Measurements from ENCODE around the gene KRTAP10-6. TPM values are rescaled to one million over a fixed set of nuclear protein-coding genes. Genes with fewer than 3 reads are reported as not detected.

The KRTAP10-6 gene
- not detected for total RNA-seq

DNA sequence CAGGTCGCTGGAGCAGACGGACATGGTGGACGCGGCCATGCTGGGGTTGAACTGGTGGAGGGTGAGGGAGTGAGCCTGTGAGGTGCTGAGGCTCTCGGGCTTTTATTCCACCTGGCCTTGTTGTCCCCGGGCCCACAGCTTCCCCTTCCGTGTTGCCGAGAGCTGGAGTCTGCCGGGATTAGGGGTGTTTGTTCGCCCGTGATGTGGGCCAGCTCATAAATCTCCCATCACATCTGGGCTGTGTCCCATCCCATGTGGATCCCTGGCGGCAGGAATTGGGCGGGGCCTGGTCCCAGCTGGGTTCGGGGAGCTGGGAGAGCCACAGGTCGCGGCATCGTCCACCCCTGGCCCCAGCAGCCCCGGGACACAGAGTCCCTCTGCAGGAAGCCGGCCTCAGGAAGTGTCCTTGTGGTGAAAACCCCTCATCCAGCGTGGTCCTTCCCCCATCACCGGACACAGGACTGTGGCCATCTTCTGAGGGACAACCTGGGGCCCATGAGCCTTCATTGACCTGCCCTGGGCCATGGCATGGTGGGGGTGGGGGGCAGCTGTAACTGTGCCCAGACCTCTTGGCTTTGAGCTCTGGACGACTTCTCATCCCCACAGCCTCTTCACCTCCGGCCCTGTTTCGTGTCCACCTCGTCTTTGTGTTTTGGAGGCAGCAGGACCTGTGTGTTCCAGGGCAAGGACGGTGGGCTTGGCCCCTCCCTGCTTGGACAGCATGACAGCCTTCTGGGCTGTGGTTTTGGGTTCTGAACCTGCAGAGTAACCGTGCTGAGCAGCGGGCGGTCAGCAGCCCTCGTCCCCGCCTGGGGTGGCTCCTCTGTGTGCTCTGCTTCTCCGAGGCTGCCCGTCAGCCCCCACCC is at the start of gene KRTAP10-6:
KRTAP10-6 (minus strand) TSS at position 60 of the 866 bp plus-strand sequence; CDS start at position 39, 21 bp downstream.

DNA sequence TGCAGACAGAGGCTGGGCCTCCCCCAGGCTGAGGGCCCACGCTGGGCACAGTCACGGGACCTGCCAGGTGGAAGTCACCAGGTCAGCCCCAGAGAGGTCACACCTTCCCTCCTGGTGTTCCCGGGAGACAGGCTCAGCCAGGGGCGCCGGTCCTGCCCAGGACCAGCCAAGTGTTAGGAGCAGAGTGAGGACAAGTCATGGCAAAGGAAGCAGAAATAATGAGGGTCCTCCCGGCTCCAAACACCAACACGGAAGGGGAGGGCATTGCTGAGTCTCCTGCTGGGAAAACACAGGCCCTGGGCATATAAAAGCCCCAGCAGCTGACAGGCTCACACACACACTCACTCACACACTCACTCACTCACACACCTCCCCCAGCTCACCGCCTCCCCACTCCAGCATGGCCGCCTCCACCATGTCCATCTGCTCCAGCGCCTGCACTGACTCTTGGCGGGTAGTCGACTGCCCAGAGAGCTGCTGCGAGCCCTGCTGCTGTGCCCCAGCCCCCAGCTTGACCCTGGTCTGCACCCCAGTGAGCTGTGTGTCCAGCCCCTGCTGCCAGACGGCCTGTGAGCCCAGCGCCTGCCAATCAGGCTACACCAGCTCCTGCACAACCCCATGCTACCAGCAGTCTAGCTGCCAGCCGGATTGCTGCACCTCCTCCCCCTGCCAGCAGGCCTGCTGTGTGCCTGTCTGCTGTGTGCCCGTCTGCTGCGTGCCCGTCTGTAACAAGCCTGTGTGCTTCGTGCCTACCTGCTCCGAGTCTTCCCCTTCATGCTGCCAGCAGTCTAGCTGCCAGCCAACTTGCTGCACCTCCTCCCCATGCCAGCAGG is 44.9 kb upstream of the KRTAP10-6 start, which contains the start of gene KRTAP10-10:
KRTAP10-10 (plus strand) TSS at position 339 of the 833 bp plus-strand sequence; CDS start at position 401, 62 bp downstream.

DNA sequence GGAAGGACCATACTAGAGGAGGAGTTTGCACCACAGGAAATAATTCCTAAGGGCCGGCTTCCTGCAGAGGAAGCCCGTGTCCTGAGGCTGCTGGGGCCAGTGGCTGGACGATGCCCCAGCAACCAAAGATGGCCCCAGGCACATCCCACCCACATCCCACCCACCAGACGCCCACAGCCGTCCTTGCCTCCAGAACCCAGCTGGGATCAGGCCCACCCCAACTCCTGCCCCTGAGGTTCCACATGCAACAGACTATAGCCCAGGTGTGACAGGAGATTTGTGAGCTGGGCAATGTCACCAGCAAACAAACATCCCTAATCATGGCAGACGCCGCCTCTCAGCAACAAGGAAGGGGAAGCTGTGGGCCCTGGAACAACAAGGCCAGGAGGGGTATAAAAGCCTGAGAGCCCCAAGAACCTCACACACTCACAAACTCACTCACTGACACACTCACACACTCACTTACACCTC is 34.4 kb upstream of the KRTAP10-6 start, which contains the start of gene KRTAP10-9:
KRTAP10-9 (plus strand) TSS at position 421 of the 471 bp plus-strand sequence. CDS start 79 bp downstream, outside the sequence.

DNA sequence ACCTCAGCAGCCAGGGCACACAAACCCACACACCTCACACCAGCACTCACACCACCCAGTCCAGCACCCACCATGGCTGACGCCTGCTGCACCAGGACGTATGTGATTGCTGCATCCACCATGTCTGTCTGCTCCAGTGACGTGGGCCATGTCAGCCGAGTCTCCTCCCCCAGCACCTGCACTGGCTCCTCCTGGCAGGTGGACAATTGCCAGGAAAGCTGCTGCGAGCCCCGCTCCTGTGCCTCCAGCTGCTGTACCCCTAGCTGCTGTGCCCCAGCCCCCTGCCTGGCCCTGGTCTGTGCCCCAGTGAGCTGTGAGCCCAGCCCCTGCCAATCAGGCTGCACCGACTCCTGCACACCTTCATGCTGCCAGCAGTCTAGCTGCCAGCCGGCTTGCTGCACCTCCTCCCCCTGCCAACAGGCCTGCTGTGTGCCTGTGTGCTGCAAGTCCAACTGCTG is 19.8 kb upstream of the KRTAP10-6 start, which contains the start of gene KRTAP10-8:
KRTAP10-8 (plus strand) TSS at position 51 of the 458 bp plus-strand sequence; CDS start at position 73, 22 bp downstream.

DNA sequence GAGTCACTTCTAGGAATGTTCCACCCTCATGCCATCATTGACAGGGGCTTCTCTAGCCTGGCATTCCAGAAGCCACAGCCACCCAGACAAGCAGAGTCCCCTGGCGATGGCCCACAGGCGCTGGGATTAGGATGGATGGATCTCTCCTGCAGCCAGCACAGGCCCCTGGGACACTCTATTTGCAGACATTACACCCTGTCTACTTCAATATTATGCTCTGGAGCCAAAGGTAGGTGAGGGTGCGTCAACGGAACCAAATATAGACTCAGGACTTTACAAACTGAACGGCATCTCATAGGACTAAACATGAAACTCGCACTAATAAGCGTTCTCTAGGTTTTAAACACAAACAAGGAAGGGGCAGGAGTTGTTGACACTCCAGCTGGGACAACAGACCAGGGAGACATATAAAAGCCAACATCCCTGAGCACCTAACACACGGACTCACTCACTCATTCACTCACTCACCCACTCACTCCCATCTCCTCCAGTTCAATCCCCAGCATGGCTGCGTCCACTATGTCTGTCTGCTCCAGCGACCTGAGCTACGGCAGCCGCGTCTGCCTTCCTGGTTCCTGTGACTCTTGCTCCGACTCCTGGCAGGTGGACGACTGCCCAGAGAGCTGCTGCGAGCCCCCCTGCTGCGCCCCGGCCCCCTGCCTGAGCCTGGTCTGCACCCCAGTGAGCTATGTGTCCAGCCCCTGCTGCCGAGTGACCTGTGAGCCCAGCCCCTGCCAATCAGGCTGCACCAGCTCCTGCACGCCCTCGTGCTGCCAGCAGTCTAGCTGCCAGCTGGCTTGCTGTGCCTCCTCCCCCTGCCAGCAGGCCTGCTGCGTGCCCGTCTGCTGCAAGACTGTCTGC is 8.0 kb upstream of the KRTAP10-6 start, which contains the start of gene KRTAP10-7:
KRTAP10-7 (plus strand) TSS at position 480 of the 861 bp plus-strand sequence; CDS start at position 505, 25 bp downstream.

DNA sequence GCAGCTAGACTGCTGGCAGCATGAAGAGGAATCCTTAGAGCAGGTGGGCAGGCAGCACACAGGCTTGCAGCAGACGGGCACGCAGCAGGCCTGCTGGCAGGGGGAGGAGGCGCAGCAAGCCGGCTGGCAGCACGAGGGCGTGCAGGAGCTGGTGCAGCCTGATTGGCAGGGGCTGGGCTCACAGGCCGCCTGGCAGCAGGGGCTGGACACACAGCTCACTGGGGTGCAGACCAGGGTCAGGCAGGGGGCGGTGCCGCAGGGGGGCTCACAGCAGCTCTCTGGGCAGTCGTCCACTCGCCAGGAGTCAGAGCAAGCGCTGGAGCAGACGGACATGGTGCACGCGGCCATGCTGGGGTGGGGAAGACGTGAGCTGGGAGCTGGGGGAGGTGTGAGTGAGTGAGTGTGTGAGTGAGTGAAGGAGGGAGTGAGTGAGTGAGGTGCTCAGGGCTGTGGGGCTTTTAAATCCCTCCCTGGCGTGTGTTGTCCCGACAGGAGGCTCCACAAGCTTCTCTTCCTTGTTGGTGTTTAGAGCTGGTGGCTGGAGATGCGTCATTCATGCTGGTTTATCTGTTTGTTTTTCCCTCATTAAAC is 12.0 kb downstream of the KRTAP10-6 start, which contains the start of gene KRTAP10-5:
KRTAP10-5 (minus strand) TSS at position 374 of the 591 bp plus-strand sequence; CDS start at position 348, 26 bp downstream.

DNA sequence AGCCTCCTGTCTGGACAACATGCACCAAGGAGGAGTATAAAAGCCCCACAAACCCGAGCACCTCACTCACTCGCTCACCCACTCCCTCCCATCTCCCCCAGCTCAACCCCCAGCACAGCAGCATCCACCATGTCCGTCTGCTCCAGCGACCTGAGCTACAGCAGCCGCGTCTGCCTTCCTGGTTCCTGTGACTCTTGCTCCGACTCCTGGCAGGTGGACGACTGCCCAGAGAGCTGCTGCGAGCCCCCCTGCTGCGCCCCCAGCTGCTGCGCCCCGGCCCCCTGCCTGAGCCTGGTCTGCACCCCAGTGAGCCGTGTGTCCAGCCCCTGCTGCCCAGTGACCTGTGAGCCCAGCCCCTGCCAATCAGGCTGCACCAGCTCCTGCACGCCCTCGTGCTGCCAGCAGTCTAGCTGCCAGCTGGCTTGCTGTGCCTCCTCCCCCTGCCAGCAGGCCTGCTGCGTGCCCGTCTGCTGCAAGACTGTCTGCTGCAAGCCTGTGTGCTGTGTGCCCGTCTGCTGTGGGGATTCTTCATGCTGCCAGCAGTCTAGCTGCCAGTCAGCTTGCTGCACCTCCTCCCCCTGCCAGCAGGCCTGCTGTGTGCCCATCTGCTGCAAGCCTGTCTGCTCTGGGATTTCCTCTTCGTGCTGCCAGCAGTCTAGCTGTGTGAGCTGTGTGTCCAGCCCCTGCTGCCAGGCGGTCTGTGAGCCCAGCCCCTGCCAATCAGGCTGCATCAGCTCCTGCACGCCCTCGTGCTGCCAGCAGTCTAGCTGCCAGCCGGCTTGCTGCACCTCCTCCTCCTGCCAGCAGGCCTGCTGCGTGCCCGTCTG is 18.5 kb downstream of the KRTAP10-6 start, which contains the start of gene KRTAP10-4:
KRTAP10-4 (plus strand) TSS at position 100 of the 827 bp plus-strand sequence; CDS start at position 130, 30 bp downstream.

DNA sequence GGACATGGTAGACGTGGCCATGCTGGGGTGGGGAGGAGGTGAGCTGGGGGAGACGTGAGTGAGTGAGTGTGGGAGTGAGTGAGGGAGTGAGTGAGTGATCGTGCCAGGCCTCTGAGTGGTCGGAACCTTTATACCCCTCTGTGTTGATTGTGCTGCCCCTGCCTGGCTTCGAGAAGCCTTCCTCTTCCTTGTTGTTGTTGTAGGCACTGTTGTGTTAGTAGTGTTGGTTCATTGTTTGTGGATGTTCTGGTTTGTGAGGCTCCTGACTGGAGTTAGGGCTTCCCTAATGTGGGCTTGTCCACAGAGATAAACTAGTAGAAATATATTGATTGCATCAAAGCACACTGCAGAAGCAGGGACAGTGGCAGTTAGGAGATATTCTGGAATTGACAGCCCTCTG is 33.6 kb downstream of the KRTAP10-6 start, which contains the start of gene KRTAP10-3:
KRTAP10-3 (minus strand) TSS at position 101 of the 400 bp plus-strand sequence; CDS start at position 21, 80 bp downstream.

DNA sequence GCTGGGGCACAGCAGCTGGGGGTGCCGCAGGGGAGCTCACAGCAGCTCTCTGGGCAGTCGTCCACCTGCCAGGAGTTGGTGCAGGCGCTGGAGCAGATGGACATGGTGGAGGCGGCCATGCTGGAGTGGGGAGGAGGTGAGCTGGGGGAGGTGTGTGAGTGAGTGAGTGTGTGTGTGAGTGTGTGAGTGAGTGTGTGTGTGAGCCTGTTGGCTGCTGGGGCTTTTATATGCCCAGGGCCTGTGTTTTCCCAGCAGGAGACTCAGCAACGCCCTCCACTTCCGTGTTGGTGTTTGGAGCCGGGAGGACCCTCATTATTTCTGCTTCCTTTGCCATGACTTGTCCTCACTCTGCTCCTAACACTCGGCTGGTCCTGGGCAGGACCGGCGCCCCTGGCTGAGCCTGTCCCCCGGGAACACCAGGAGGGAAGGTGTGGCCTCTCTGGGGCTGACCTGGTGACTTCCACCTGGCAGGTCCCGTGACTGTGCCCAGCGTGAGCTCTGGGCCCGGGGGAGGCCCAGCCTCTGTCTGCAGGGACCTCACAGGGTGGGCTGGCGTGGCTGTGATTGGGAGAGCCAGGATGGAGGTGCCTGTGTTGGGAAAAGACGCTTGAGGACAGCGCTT is 40.9 kb downstream of the KRTAP10-6 start, which contains the start of gene KRTAP10-2:
KRTAP10-2 (minus strand) TSS at position 166 of the 622 bp plus-strand sequence; CDS start at position 119, 47 bp downstream.

Other genes with a start within 250 kb of the KRTAP10-6 start
- 10 to 100 TPM; 37.3 to 37.7 TPM for gene TRPM2, start 238.9 kb downstream of the KRTAP10-6 start, total RNA-seq
- gene LRRC3, start 137.0 kb downstream of the KRTAP10-6 start, total RNA-seq = 1 to 10 TPM; 4.0 to 4.2 TPM
- gene KRTAP10-1, start 52.3 kb downstream of the KRTAP10-6 start, total RNA-seq = not detected
- gene KRTAP10-2, start 41.0 kb downstream of the KRTAP10-6 start, total RNA-seq = not detected
- gene KRTAP10-3, start 33.7 kb downstream of the KRTAP10-6 start, total RNA-seq = not detected
- not detected for gene KRTAP10-4, start 18.8 kb downstream of the KRTAP10-6 start, total RNA-seq
- not detected for gene KRTAP10-5, start 11.9 kb downstream of the KRTAP10-6 start, total RNA-seq
- not detected for gene KRTAP10-7, start 8.1 kb upstream of the KRTAP10-6 start, total RNA-seq
- gene KRTAP10-8, start 19.6 kb upstream of the KRTAP10-6 start, total RNA-seq = not detected
- not detected for gene KRTAP10-9, start 34.6 kb upstream of the KRTAP10-6 start, total RNA-seq
- gene KRTAP10-10, start 44.9 kb upstream of the KRTAP10-6 start, total RNA-seq = not detected
- not detected for gene KRTAP10-11, start 53.9 kb upstream of the KRTAP10-6 start, total RNA-seq
- gene KRTAP12-4, start 62.2 kb upstream of the KRTAP10-6 start, total RNA-seq = not detected
- not detected for gene KRTAP12-3, start 65.4 kb upstream of the KRTAP10-6 start, total RNA-seq
- not detected for gene KRTAP12-2, start 74.4 kb upstream of the KRTAP10-6 start, total RNA-seq
- gene KRTAP12-1, start 89.7 kb upstream of the KRTAP10-6 start, total RNA-seq = not detected
- gene KRTAP10-12, start 104.7 kb upstream of the KRTAP10-6 start, total RNA-seq = not detected
- gene TSPEAR, start 119.1 kb upstream of the KRTAP10-6 start, total RNA-seq = not detected
- gene UBE2G2, start 209.3 kb upstream of the KRTAP10-6 start, total RNA-seq = 100 to 1,000 TPM in 1 of 2 experiments, 10 to 100 TPM in 1; 90.1 to 104 TPM
- 10 to 100 TPM; 77.5 to 83.7 TPM for gene SUMO3, start 225.6 kb upstream of the KRTAP10-6 start, total RNA-seq